GM12892 (cell line): Measurements from ENCODE around the gene COMMD3.

Experiments used
- DNase-seq: peaks from one replicate; pipeline ENCODE4 v3.0.0; 2011; ENCODE audit not compliant: insufficient read length
- FAIRE-seq: peaks from 2 replicates; lab custom pipeline; 2011; peaks lifted over from hg19 to GRCh38; lab: Jason Lieb, UNC
- POLR2A ChIP-seq: IDR thresholded peaks from 2 replicates; pipeline ENCODE4 v1.6.1; 2011; ENCODE audit warnings: low read depth, low read length, control low read depth
- POLR2AphosphoS5 ChIP-seq: IDR thresholded peaks from 2 replicates; pipeline ENCODE4 v1.6.1; 2011; ENCODE audit warnings: low read depth, low read length, control low read depth
- TAF1 ChIP-seq: IDR thresholded peaks from 2 replicates; pipeline ENCODE4 v1.6.1; 2011; ENCODE audit warnings: low read depth, mild to moderate bottlenecking, control low read depth, low read length, borderline replicate concordance

COMMD3 gene

DNA sequence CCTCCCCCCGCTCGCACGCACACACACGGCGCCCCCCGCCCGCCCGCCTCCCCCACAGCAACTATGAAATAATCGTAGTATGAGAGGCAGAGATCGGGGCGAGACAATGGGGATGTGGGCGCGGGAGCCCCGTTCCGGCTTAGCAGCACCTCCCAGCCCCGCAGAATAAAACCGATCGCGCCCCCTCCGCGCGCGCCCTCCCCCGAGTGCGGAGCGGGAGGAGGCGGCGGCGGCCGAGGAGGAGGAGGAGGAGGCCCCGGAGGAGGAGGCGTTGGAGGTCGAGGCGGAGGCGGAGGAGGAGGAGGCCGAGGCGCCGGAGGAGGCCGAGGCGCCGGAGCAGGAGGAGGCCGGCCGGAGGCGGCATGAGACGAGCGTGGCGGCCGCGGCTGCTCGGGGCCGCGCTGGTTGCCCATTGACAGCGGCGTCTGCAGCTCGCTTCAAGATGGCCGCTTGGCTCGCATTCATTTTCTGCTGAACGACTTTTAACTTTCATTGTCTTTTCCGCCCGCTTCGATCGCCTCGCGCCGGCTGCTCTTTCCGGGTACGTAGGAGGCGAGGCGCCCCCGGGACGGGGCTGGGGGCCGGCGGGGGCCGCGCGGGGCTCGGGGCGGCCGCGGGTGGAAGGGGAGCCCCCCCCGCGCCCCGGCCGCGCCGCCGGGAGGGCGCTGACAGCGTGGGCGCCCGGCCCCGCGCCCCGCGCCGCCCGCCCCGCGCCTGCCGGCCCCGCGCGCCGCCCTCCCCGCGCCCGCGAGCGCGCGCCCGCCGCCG is 5.2 kb downstream of the COMMD3 start:
- DNase-seq, result no peak
- peak; percentile 50 for FAIRE-seq
- TF ChIP-seq TAF1 (no peak), POLR2AphosphoS5 (peak; percentile 72), POLR2A (peak; percentile 80; the same call in 1 of the 2 replicates)

DNA sequence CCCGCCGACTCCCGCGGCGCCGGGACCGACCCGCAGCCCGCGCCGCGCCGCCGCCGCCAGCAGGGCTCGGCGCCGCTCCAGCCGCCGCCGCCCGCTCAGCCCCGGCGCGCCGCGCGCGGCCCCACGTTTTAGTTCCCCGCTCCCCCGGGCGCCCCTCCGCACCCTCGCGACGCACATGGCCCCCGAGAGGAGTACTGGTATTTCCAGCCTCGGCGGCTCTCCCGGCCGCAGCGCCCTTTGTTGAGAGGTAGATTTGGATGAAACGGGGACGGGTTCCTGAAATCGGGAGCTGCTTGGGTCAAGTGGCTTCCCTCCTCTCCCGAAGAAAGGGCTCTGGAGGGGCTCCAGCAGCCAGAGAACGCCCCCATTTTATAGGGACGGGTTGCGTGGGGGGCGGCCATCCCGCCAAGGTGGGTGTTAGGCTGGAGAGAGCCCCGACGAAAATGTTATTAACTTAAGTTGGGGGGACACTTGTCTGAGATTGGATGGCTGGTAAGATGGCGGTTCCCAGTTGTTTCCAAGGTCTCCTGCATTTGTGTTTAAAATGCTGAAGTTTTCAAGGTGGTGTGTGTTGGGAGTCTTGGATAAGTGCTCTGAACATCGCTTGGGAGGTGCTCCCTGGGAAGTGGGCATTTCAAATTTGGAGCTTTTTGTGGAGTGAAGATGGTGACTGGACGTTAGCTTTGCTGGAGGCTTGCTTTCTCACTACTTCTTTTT is 5.9 kb downstream of the COMMD3 start:
- DNase-seq (no peak), FAIRE-seq (peak; percentile 83)
- no peak for TF ChIP-seq POLR2AphosphoS5
- no peak for TF ChIP-seq TAF1
- no peak for TF ChIP-seq POLR2A

DNA sequence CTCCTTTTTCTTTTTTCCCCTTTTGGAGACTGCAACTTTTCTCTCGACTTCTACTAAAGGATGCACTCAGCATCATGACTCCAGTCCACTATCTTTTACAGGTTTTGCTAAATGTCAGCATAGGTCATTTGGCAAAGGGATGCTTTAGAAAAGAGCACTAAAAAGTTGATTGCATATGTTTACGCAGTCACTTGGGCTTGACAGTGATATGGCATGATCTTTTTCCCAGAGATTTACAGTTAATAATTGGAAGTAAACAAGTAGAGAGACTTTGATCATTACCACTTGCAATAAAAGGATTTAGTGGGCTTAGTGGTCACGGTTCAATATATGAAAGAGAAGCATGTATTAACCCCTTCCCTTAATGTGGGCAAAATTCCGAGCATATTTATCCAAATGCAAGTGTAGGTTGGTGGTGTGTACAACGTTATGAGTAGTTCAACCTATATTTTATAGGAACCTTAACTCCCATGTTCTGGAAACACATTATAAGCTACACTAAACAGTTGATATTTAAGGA is 6.5 kb downstream of the COMMD3 start:
- DNase-seq, result no peak
- no peak for FAIRE-seq
- TF ChIP-seq POLR2AphosphoS5 (no peak), TAF1 (no peak), POLR2A (no peak)

DNA sequence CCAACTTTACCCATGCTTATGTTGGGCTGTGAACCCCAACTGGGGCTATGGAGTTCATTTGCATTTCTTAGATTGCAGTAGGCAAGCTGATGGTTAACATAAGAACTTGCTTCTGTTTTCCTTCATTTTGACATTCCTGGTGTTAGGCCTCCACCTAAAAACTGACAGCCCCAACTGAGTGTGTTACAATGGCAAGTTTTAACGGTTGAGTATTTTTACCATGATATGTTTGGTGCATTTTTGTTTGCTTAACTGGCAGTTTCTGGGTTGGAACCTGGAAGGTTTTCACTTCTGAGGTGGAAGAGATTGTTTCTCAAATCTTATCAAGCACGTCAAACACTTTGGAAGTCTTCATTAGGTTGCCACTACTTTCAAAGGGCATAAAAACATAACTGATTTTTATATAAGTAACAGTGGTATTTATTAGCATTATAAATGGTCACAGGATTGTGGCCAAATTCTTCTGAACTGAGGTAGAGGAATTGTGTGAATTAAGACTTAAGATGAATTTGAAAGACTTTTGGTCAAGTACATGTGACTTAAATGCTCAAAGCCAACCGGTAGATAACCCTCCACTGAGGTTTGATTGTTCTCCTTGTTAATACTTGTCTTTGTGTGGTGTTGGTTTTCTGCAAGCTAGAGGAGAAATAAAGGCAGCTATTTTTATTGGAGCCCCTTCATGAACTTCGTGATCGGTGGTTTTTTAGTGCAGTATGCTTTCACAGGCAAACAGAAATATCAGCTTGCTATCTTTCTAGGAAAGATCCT is 7.5 kb downstream of the COMMD3 start:
- DNase-seq, result no peak

DNA sequence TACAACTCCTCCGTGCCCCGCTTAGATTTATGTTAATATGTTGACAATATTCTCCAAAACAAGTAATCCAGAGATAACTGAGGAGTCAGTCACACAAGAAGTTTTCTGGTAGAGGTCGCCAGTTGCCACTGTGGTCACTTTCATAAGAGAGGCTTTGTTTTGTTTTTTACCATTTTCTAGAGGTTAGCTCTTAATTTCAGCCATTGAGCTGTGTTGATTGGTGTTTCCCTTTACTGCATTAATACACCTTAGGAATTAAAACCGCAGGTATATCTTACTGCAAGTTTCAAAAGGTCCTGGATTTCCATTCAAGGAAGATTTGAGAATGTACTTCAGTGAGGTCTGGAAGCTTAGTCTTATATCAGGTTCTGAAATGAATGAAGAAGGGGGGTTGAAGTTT is 8.2 kb downstream of the COMMD3 start:
- FAIRE-seq, result no peak
- no peak for DNase-seq
- no peak for TF ChIP-seq POLR2AphosphoS5
- no peak for TF ChIP-seq TAF1
- TF ChIP-seq POLR2A, result no peak

More for the DNA sequence above, 7.5 kb downstream of the COMMD3 start:
- no peak for FAIRE-seq
- TF ChIP-seq TAF1 (no peak), POLR2AphosphoS5 (no peak), POLR2A (no peak)

DNA sequence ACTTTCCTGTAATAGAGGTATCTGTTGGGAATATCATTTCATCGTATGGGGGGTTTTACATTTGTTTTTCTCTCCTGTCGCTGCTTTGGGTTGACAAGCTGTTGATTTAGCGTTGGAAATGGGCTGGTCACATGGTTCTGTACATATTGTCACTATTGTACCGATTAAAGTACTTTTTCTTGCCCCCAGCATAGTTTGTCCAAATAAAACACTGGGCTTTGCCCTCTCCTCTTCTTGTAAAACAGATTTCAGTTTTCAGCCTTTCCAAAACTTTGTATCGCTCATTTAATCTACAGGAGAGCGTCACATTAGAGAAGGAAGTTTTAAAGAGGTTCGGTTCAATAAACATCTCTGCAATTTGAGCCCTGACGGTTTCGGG is 8.7 kb downstream of the COMMD3 start:
- peak; percentile 82 for FAIRE-seq

DNA sequence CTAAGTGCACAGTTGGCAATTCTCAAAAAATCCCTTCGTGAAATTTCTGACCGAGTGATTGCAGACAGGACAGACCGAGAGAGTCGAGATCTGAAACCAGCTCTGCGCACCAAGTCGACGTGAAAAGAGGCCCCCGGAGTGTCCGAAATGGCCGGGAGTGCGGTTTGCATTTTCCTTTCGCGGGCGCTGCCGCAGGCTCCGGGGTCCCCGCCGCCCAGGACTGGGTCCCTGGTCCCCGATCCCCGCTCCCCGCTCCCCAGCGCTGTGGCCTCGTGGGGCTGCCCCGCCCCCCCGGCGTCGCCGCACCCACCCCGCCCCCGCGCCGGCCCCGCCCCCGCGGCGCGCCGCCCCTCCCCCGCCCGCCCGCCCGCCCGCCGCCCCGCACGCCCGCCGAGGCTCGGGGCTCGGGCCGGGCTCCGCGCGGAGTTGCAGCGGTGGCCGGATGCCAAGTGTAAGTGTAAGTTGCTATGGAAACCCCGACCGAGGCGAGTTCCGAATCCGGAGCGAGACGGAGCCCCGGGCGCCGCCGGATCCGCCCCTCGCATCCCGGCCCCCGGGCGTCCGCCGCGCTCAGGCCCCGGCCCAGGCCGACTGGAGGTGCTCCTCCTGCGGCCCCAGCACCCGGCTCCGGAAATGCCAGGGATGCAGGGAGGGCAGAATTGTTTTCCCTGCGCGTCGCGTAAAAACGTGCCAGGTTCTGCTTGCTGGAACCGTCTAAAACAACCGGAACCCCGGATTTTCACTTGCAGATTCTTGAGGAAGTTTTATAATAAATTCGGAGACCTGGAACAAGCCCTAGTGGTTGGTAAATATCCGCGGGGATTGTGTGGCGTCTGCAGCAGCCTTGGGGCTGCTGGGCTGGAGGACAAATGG is 9.3 kb downstream of the COMMD3 start:
- TF ChIP-seq TAF1 (no peak), POLR2A (no peak), POLR2AphosphoS5 (no peak)
- peak; percentile 66 for DNase-seq
- FAIRE-seq, result peak; percentile 40

More for the DNA sequence above, 8.7 kb downstream of the COMMD3 start:
- TF ChIP-seq POLR2A, result no peak
- TF ChIP-seq TAF1, result no peak
- no peak for TF ChIP-seq POLR2AphosphoS5
- no peak for DNase-seq

DNA sequence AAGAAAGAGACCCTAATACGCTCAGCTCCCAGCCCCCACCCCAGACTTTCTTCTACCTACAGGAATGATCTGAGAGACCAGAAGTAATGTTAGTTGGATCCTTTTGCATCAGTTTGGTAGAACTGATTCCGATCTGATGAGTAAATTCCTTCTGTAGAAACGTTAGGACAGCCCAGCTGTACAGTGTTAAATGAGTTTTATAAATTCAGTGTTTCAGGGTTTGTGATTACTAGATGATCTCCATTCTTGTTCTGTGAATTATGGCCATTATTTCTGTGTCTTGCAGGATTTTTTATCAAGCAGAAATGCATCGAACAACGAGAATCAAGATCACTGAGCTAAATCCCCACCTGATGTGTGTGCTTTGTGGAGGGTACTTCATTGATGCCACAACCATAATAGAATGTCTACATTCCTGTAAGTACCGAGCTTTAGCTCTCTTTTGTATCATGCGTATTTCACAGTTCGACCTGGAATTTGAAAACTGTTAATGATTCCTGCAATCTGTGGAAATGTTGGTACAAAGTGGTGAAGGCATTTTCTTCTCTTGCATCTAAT is 10.0 kb downstream of the COMMD3 start:
- DNase-seq, result no peak
- TF ChIP-seq POLR2AphosphoS5 (no peak), POLR2A (no peak), TAF1 (no peak)
- peak; percentile 40 for FAIRE-seq

DNA sequence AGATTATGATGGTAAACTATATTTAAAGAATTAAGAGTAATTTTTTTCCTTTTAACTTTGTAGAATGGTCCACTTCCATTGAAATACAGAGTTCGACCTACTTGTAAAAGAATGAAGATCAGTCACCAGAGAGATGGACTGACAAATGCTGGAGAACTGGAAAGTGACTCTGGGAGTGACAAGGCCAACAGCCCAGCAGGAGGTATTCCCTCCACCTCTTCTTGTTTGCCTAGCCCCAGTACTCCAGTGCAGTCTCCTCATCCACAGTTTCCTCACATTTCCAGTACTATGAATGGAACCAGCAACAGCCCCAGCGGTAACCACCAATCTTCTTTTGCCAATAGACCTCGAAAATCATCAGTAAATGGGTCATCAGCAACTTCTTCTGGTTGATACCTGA is 13.0 kb downstream of the COMMD3 start:
- no peak for FAIRE-seq
- no peak for DNase-seq
- TF ChIP-seq POLR2AphosphoS5, result no peak
- TF ChIP-seq POLR2A, result no peak
- TF ChIP-seq TAF1, result no peak

DNA sequence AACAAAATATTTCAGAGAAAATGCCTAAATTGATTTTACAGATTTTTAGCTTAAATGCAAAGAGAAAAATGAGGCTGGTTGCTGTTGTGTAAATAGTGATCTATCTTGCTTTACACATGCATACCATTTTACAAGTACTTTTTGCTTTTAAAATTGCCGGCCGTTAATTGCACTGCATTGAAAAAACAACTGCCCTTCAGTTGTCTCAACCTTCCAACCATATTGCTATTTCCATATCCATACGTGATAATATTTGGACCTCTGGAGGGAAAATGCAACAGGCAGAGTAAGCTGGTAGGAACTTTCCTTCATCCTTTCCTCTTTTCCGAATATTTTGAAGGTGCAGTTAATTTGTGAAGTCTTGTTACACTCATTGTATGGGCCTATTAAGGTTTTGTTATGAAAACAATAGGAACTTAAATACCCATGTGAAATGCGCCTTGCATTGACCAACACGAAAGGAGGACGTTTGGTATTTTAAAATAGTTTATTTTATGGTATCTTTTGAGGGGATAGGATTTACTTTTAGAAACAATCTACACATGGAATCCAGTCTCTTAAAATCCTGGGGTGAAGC is 16.0 kb downstream of the COMMD3 start:
- DNase-seq (no peak), FAIRE-seq (peak; percentile 57)
- TF ChIP-seq POLR2AphosphoS5 (no peak), POLR2A (no peak), TAF1 (no peak)
